Hepatocyte (in vitro differentiated cells): ENCODE results near the gene SGPL1. TPM values are rescaled to one million over a fixed set of nuclear protein-coding genes. Genes with fewer than 3 reads are reported as not detected.

ENCODE experiments used
- DNase-seq: peaks from one replicate; pipeline ENCODE4 v3.0.0-alpha.2; 2016; ENCODE audit warnings: low spot score
- H2AFZ ChIP-seq: fragments of 200-600 bp; sonication (generic); 2 replicates; pipeline ENCODE4 v1.6.0; 2016; ENCODE audit warnings: antibody characterized with exemption, mild to moderate bottlenecking
- H3K27ac ChIP-seq: fragments of 200-600 bp; sonication (generic); 2 replicates; pipeline ENCODE4 v1.5.1; 2016; ENCODE audit warnings: mild to moderate bottlenecking
- H3K27me3 ChIP-seq: fragments of 200-600 bp; sonication (generic); 2 replicates; pipeline ENCODE4 v1.6.1; 2016
- H3K36me3 ChIP-seq: fragments of 200-600 bp; sonication (generic); replicated peaks from 2 replicates; pipeline ENCODE4 v1.5.1; 2016; ENCODE audit warnings: low read depth; ENCODE audit not compliant: insufficient read depth
- H3K4me1 ChIP-seq: fragments of 200-600 bp; sonication (generic); 2 replicates; pipeline ENCODE4 v1.5.1; 2016; ENCODE audit warnings: mild to moderate bottlenecking, moderate library complexity; ENCODE audit not compliant: insufficient read depth
- H3K4me2 ChIP-seq: fragments of 200-600 bp; sonication (generic); 2 replicates; pipeline ENCODE4 v1.6.0; 2016
- H3K4me3 ChIP-seq: fragments of 200-600 bp; sonication (generic); 2 replicates; pipeline ENCODE4 v1.5.1; 2016; ENCODE audit warnings: mild to moderate bottlenecking
- H3K79me2 ChIP-seq: fragments of 200-600 bp; sonication (generic); 2 replicates; pipeline ENCODE4 v1.6.0; 2017; ENCODE audit warnings: mild to moderate bottlenecking
- H3K9me2 ChIP-seq: fragments of 200-600 bp; sonication (generic); replicated peaks from 2 replicates; pipeline ENCODE4 v1.6.0; 2017; ENCODE audit warnings: mild to moderate bottlenecking; ENCODE audit not compliant: insufficient read depth
- H3K9me3 ChIP-seq: fragments of 200-600 bp; sonication (generic); 2 replicates; pipeline ENCODE4 v1.5.1; 2016; ENCODE audit warnings: low read depth, mild to moderate bottlenecking
- H4K20me1 ChIP-seq: fragments of 200-600 bp; sonication (generic); 2 replicates; pipeline ENCODE4 v1.6.0; 2016; ENCODE audit warnings: mild to moderate bottlenecking; ENCODE audit not compliant: insufficient read depth, poor library complexity, severe bottlenecking
- CTCF ChIP-seq: fragments of 200-600 bp; sonication (generic); IDR thresholded peaks from 2 replicates; pipeline ENCODE4 v1.5.1; 2016; ENCODE audit warnings: antibody characterized with exemption, mild to moderate bottlenecking; ENCODE audit not compliant: poor library complexity
- EZH2 ChIP-seq: fragments of 200-600 bp; sonication (generic); IDR thresholded peaks from 2 replicates; pipeline ENCODE4 v1.6.1; 2016; ENCODE audit warnings: antibody characterized with exemption, mild to moderate bottlenecking, borderline replicate concordance
- EZH2phosphoT487 ChIP-seq: fragments of 200-600 bp; sonication (generic); IDR thresholded peaks from one replicate; pipeline ENCODE4 v1.6.1; 2018; ENCODE audit warnings: antibody characterized with exemption, mild to moderate bottlenecking, low read depth, moderate library complexity; ENCODE audit not compliant: unreplicated experiment, severe bottlenecking
- WGBS: methylation state at CpG from one replicate; pipeline ENCODE4 v1.1.6; 2016; ENCODE audit warnings: low lambda C conversion rate; ENCODE audit errors: missing lambda C conversion rate; 5-methylcytosine and 5-hydroxymethylcytosine counted together
- polyA plus RNA-seq: library from polyadenylated mRNA; unstranded; fragments of >200 nt; fragmentation: Nextera tagmentation; extraction: Ambion mirVana; gene quantifications from 2 replicates; pipeline ENCODE4 v1.2.1, GENCODE V29; 2016
- total RNA-seq: library from RNA; depleted of rRNA; stranded (reverse); fragments of >200 nt; gene quantifications from 2 replicates; pipeline ENCODE4 v1.2.3, GENCODE V29; 2014

Gene SGPL1
- total and polyA plus RNA-seq, 2 experiments from 2014 or later, result 20.2 to 43.5 TPM

- H3K27ac ChIP-seq, result no peak overlapping the region
- H3K36me3 ChIP-seq, result no peaks in the 10 kb centered on the region
- WGBS, result 86% methylated on average over 14 of the region's 14 CpGs
- no peak for DNase-seq
- H3K79me2 ChIP-seq, result no peaks in the 10 kb centered on the region
- no peaks in the 10 kb centered on the region for H4K20me1 ChIP-seq
- H2AFZ ChIP-seq, result no peak overlapping the region
- no peaks in the 10 kb centered on the region for H3K27me3 ChIP-seq
- no peak overlapping the region for H3K4me3 ChIP-seq
- H3K9me3 ChIP-seq, result no peaks in the 10 kb centered on the region
- TF ChIP-seq EZH2, result no peak
- TF ChIP-seq EZH2phosphoT487, result no peak
- TF ChIP-seq CTCF, result no peak
- no peaks in the 10 kb centered on the region for H3K9me2 ChIP-seq
- H3K4me1 ChIP-seq, result peaks cover 4% of the 10 kb centered on the region
- no peak overlapping the region for H3K4me2 ChIP-seq
Measured at GRCh38 chr10:70773965-70774809, 41.6 kb upstream of the SGPL1 start.

DNA sequence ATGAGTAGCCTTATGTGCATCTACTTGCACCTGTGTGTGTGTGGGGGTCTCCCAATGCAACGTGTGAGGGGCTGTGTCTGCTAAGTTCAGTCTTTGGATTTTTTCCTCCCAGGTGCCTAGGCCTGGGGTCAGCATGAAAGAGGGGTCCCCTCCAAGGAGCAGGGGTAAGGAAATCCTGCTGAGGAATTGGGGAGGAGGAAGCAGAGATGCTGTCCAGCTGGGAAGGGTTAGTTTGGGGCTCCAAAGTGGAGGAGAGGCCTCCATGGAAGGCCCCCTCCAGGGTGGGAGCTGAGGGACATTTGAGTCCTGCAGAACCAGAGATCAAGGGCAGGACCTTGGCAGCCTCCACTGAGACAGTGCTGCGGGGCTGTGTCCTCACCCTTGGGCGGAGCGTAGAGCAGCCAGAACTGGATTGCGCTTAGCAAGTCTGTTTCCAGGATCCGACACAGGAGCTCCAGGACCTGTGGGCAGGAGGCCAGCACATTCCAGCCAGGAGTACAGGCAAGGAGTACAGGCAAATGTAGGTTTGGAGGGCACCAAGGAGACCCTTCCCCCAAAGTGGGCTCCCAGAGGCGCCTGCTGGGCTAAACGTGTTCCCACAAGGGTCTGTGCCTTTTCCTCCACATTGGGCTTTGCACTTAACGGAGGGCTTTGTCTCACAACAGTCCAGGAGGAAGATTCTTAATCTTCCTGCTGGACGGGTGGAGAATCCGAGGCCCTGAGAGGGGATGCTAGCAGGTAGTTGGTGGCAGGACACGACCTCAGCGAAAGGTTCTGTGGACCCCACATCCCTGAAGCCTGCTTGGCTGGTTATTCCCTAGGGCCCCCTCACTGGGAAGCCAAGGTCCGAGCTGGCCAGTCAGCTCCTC lies 40.7 kb upstream of the SGPL1 start:
- 80% methylated on average over 14 of the region's 14 CpGs for WGBS
- Histone ChIP-seq H3K4me2 (no peak overlapping the region), H3K9me3 (no peaks in the 10 kb centered on the region), H3K79me2 (no peaks in the 10 kb centered on the region), H3K9me2 (no peaks in the 10 kb centered on the region), H3K27ac (no peak overlapping the region), H3K36me3 (no peaks in the 10 kb centered on the region), H4K20me1 (no peaks in the 10 kb centered on the region), H2AFZ (no peak overlapping the region), H3K4me1 (peaks cover 4% of the 10 kb centered on the region), H3K4me3 (no peak overlapping the region), H3K27me3 (no peaks in the 10 kb centered on the region)
- DNase-seq, result no peak
- no peak for TF ChIP-seq CTCF
- TF ChIP-seq EZH2, result no peak
- no peak for TF ChIP-seq EZH2phosphoT487

DNA sequence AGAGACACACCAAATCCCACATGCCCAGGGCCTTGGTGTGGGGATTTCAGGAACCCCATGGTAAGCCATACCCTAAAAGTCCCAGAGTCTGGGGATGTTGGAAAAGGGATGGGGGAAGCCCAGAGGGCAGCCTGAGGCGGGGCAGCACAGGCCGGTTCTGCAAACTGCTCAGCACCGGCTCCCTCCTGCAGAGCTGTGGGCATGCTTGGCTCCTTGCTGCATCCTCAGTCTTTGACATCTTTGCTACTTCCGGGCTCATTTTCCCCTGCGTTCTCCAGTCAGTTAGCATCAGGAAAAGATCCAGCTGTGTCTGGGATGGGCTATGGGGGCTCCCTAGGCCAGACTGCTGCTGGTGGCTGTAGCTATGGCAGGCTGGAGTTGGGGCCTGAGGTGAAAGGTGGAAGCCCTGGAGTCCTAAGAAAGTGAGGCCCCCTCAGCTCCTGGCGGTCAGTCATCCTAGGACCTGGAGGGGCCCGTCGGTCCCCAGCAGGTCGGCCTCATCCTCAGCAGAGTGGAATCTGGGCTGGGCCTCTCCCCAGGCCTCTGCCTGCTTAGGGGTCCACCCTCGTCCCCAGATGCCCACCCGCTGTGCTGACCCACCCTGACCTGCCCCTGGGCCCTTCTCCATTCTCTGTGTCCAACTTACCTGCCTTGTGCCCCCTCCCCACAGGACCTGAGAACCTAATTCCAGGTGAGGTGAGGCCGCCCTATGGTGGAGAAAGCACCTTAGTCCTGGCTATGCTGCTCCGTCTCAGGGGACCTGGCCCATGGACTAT lies 39.9 kb upstream of the SGPL1 start:
- DNase-seq, result no peak
- no peak overlapping the region for H3K4me3 ChIP-seq
- H3K4me1 ChIP-seq, result peaks cover 4% of the 10 kb centered on the region
- H3K27ac ChIP-seq, result no peak overlapping the region
- H3K79me2 ChIP-seq, result no peaks in the 10 kb centered on the region
- H3K9me3 ChIP-seq, result no peaks in the 10 kb centered on the region
- H3K4me2 ChIP-seq, result no peak overlapping the region
- WGBS, result 93% methylated on average over 11 of the region's 13 CpGs
- H3K27me3 ChIP-seq, result no peaks in the 10 kb centered on the region
- TF ChIP-seq CTCF, result no peak
- TF ChIP-seq EZH2, result no peak
- no peak for TF ChIP-seq EZH2phosphoT487
- H3K36me3 ChIP-seq, result no peaks in the 10 kb centered on the region
- H2AFZ ChIP-seq, result no peak overlapping the region
- no peaks in the 10 kb centered on the region for H4K20me1 ChIP-seq
- no peaks in the 10 kb centered on the region for H3K9me2 ChIP-seq
